A673 (cell line): Measurements from ENCODE around the gene TUBA4B. TPM values are rescaled to one million over a fixed set of nuclear protein-coding genes. Genes with fewer than 3 reads are reported as not detected.

Source experiments
- BruUV-seq: library from RNA; stranded (reverse); fragments of 400-500 nt; replicated peaks from 2 replicates; lab custom pipeline; 2021; lab: Mats Ljungman, UMichigan
- CTCF ChIA-PET: fragments of 300-600 bp; sonication (Branson Sonifier 250); formaldehyde crosslinking; loops from one replicate; lab custom pipeline; 2022; ENCODE audit warnings: antibody characterized with exemption; lab: Charles Lee
- POLR2A ChIA-PET: fragments of 300-600 bp; sonication (Branson Sonifier 250); formaldehyde crosslinking; loops from one replicate; lab custom pipeline; 2022; ENCODE audit warnings: antibody characterized with exemption; ENCODE audit not compliant: low non-redundant PET; lab: Charles Lee
- DNase-seq: peaks from one replicate; pipeline ENCODE4 v3.0.0-alpha.2; 2015; ENCODE audit warnings: low spot score
- H3K27ac ChIP-seq: fragments of 200-600 bp; sonication (generic); 2 replicates; pipeline ENCODE4 v1.5.1; 2016; ENCODE audit warnings: mixed run types, low read depth, mild to moderate bottlenecking, mixed read lengths, antibody characterized with exemption, low read length; ENCODE audit not compliant: poor library complexity, severe bottlenecking
- H3K27me3 ChIP-seq: fragments of 200-600 bp; sonication (generic); replicated peaks from 2 replicates; pipeline ENCODE4 v1.6.1; 2017; ENCODE audit warnings: mixed run types, low read depth, mild to moderate bottlenecking, mixed read lengths, antibody characterized with exemption, low read length; ENCODE audit not compliant: insufficient read depth, poor library complexity
- H3K36me3 ChIP-seq: fragments of 200-600 bp; sonication (generic); 2 replicates; pipeline ENCODE4 v1.6.1; 2016; ENCODE audit warnings: mixed run types, mild to moderate bottlenecking, mixed read lengths, antibody characterized with exemption, low read length; ENCODE audit not compliant: insufficient read depth, poor library complexity, severe bottlenecking
- H3K4me1 ChIP-seq: fragments of 200-600 bp; sonication (generic); 2 replicates; pipeline ENCODE4 v1.6.1; 2017; ENCODE audit warnings: mixed run types, mild to moderate bottlenecking, mixed read lengths, antibody characterized with exemption, low read length; ENCODE audit not compliant: insufficient read depth, poor library complexity, severe bottlenecking
- H3K4me3 ChIP-seq: fragments of 200-600 bp; sonication (generic); 2 replicates; pipeline ENCODE4 v1.5.1; 2016; ENCODE audit warnings: low read depth, mixed run types, mild to moderate bottlenecking, mixed read lengths, low read length; ENCODE audit not compliant: poor library complexity, severe bottlenecking
- H3K9me3 ChIP-seq: fragments of 200-600 bp; sonication (generic); 2 replicates; pipeline ENCODE4 v1.6.1; 2016; ENCODE audit warnings: mixed run types, low read depth, mild to moderate bottlenecking, mixed read lengths, antibody characterized with exemption, low read length; ENCODE audit not compliant: poor library complexity, severe bottlenecking
- EZH2 ChIP-seq: fragments of 200-600 bp; sonication (generic); IDR thresholded peaks from 2 replicates; pipeline ENCODE4 v1.6.1; 2017; ENCODE audit warnings: borderline replicate concordance, low read depth, mild to moderate bottlenecking, mixed read lengths, antibody characterized with exemption, low read length; ENCODE audit not compliant: poor library complexity, severe bottlenecking
- intact Hi-C: fragments of 100-400 bp; cut with micrococcal nuclease; formaldehyde crosslinking; loops from one replicate; pipeline ENCODE4 v1.10.0; 2022; ENCODE audit not compliant: unreplicated experiment
- total RNA-seq: library from RNA; stranded (reverse); gene quantifications from 2 replicates; pipeline ENCODE4 v1.2.3, GENCODE V29; 2021
- TF ChIP-seq, protein P1 (sequence below): fragments of 300-800, 200-600 bp; sonication (generic); conservative IDR thresholded peaks from 2 replicates; pipeline ENCODE4 v1.5.1; 2017; ENCODE audit warnings: low read depth, mild to moderate bottlenecking, antibody characterized with exemption, low read length, moderate library complexity, mixed read lengths

TUBA4B gene
- total RNA-seq, 1 experiment from 2014 or later = not detected

DNA sequence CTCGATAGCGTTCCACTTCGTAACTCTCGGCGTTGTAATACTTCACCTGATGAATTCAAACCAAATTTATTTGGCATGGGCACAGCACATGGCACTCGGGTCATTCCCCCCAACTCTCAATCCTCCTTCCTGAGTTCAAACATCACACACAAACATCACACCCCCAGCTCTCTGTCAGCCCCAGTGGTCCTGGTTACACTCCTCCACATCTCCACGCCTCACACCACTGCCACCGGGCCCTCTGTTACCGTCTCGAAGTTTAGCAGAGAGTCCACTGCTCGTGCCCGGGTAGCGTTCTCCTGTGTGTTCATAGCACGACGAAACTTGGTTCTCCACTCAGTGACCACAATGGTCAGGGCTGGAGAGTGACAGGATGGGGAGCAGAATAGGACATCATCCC is 38.9 kb upstream of the TUBA4B start:
- no TSS peak for BruUV-seq
- intact Hi-C loops = no loop called here
- peaks cover 65% of the 10 kb centered on the region for H3K36me3 ChIP-seq
- no peak overlapping the region for H3K27ac ChIP-seq
- POLR2A ChIA-PET = no interaction called here
- H3K4me3 ChIP-seq = no peak overlapping the region
- no peak for DNase-seq
- peaks cover 18% of the 10 kb centered on the region for H3K4me1 ChIP-seq
- no peaks in the 10 kb centered on the region for H3K9me3 ChIP-seq
- H3K27me3 ChIP-seq = no peaks in the 10 kb centered on the region
- TF ChIP-seq, protein P1, sequence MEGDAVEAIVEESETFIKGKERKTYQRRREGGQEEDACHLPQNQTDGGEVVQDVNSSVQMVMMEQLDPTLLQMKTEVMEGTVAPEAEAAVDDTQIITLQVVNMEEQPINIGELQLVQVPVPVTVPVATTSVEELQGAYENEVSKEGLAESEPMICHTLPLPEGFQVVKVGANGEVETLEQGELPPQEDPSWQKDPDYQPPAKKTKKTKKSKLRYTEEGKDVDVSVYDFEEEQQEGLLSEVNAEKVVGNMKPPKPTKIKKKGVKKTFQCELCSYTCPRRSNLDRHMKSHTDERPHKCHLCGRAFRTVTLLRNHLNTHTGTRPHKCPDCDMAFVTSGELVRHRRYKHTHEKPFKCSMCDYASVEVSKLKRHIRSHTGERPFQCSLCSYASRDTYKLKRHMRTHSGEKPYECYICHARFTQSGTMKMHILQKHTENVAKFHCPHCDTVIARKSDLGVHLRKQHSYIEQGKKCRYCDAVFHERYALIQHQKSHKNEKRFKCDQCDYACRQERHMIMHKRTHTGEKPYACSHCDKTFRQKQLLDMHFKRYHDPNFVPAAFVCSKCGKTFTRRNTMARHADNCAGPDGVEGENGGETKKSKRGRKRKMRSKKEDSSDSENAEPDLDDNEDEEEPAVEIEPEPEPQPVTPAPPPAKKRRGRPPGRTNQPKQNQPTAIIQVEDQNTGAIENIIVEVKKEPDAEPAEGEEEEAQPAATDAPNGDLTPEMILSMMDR = no peak
- no peak for TF ChIP-seq EZH2
- CTCF ChIA-PET = no interaction called here

GRCh38 chr2:219214786-219215185 is 38.3 kb upstream of the TUBA4B start:
- CTCF ChIA-PET = no interaction called here
- H3K27ac ChIP-seq = no peak overlapping the region

GRCh38 chr2:219215871-219216534 is 37.0 kb upstream of the TUBA4B start:
- no peaks in the 10 kb centered on the region for H3K9me3 ChIP-seq
- no peak for TF ChIP-seq EZH2
- H3K27me3 ChIP-seq = no peaks in the 10 kb centered on the region
- BruUV-seq = no TSS peak
- H3K27ac ChIP-seq = peak overlapping the region; percentile 91
- peaks cover 23% of the 10 kb centered on the region for H3K4me1 ChIP-seq
- POLR2A ChIA-PET = no interaction called here
- peak overlapping the region; percentile 66 for H3K4me3 ChIP-seq
- intact Hi-C loops = loop anchor here (5.0 kb wide), 1 partner anchor 39 kb away; the partner anchor contains the start of genes CNPPD1 and RETREG2
- CTCF ChIA-PET = no interaction called here
- DNase-seq = no peak
- peaks cover 63% of the 10 kb centered on the region for H3K36me3 ChIP-seq

More at GRCh38 chr2:219214786-219215185, 38.3 kb upstream of the TUBA4B start:
- Histone ChIP-seq H3K4me3 (no peak overlapping the region), H3K27me3 (no peaks in the 10 kb centered on the region), H3K9me3 (no peaks in the 10 kb centered on the region), H3K4me1 (peaks cover 23% of the 10 kb centered on the region), H3K36me3 (peaks cover 63% of the 10 kb centered on the region)
- TF ChIP-seq, protein P1 = no peak
- TF ChIP-seq EZH2 = no peak
- DNase-seq = no peak
- POLR2A ChIA-PET = no interaction called here
- no TSS peak for BruUV-seq
- intact Hi-C loops = loop anchor here (5.0 kb wide), 1 partner anchor 37 kb away; the partner anchor contains the start of genes CNPPD1 and RETREG2
